ENCODE data around the gene SIGLEC11. TPM values are rescaled to one million over a fixed set of nuclear protein-coding genes. Genes with fewer than 3 reads are reported as not detected.
A peak's percentile ranks its signal among the peaks of the same experiment; 100 is the strongest.

SIGLEC11 gene
- total RNA-seq, 2 experiments from 2014 or later = not detected

- CTCF ChIA-PET = interaction anchor here (0.9 to 5.1 kb wide), 9 partner anchors 8 to 151 kb away, joined by 3 to 55 read pairs (median 4); no protein-coding TSS in a partner anchor
- Mint-ChIP-seq H3K27ac (no peak overlapping the region), H3K36me3 (ENCODE audit: low read depth) (peaks cover 19% of the 10 kb centered on the region), H3K27me3 (no peaks in the 10 kb centered on the region), H3K4me3 (no peak overlapping the region), H3K4me1 (ENCODE audit: low read depth) (peaks cover 14% of the 10 kb centered on the region), H3K9me3 (no peaks in the 10 kb centered on the region)
- ATAC-seq = no peak
- POLR2A ChIA-PET = no interaction called here
- DNase-seq = no peak
- no peak for TF ChIP-seq CTCF (IDR thresholded peaks at IDR 0.05)
- intact Hi-C loops (cut with micrococcal nuclease) = no loop called here
Measured at GRCh38 chr19:49984491-49984890, 23.5 kb upstream of the SIGLEC11 start.

- peak; percentile 78 for ATAC-seq
- Mint-ChIP-seq H3K9me3 (no peaks in the 10 kb centered on the region), H3K36me3 (ENCODE audit: low read depth) (peaks cover 19% of the 10 kb centered on the region), H3K4me3 (no peak overlapping the region), H3K27me3 (no peaks in the 10 kb centered on the region), H3K27ac (no peak overlapping the region), H3K4me1 (ENCODE audit: low read depth) (peaks cover 10% of the 10 kb centered on the region)
- peak; percentile 92 for TF ChIP-seq CTCF (IDR thresholded peaks at IDR 0.05)
- CTCF ChIA-PET = interaction anchor here (0.6 to 5.1 kb wide), 16 partner anchors 8 to 152 kb away, joined by 3 to 55 read pairs (median 3); no protein-coding TSS in a partner anchor
- POLR2A ChIA-PET = interaction anchor here (1.1 kb wide), 1 partner anchor 46 kb away, joined by 3 read pairs; no protein-coding TSS in a partner anchor
- intact Hi-C loops (cut with micrococcal nuclease) = loop anchor here (2.0 kb wide), 2 partner anchors 43 to 51 kb away; no protein-coding TSS in a partner anchor
- peak; percentile 90 for DNase-seq
Measured at GRCh38 chr19:49983645-49984229, 22.8 kb upstream of the SIGLEC11 start.

- intact Hi-C loops (cut with micrococcal nuclease) = loop anchor here (2.0 kb wide), 2 partner anchors 41 to 49 kb away; no protein-coding TSS in a partner anchor
- H3K4me3 Mint-ChIP-seq = no peak overlapping the region
Measured at GRCh38 chr19:49981603-49982593, 20.9 kb upstream of the SIGLEC11 start.

GRCh38 chr19:49978324-49978723 lies 17.4 kb upstream of the SIGLEC11 start:
- intact Hi-C loops (cut with micrococcal nuclease) = no loop called here
- no peak for TF ChIP-seq CTCF (IDR thresholded peaks at IDR 0.05)
- Mint-ChIP-seq H3K36me3 (ENCODE audit: low read depth) (peaks cover 6% of the 10 kb centered on the region), H3K4me3 (no peak overlapping the region), H3K9me3 (no peaks in the 10 kb centered on the region), H3K27me3 (no peaks in the 10 kb centered on the region), H3K27ac (no peak overlapping the region), H3K4me1 (ENCODE audit: low read depth) (no peaks in the 10 kb centered on the region)
- ChIA-PET CTCF (interaction anchor here (0.7 to 2.6 kb wide), 3 partner anchors 9 to 306 kb away, joined by 3 to 10 read pairs (median 3); no protein-coding TSS in a partner anchor), POLR2A (interaction anchor here (0.9 to 1.5 kb wide), 2 partner anchors 10 to 35 kb away, joined by 3 read pairs; no protein-coding TSS in a partner anchor)
- DNase-seq (no peak), ATAC-seq (no peak)

More at GRCh38 chr19:49981603-49982593, 20.9 kb upstream of the SIGLEC11 start:
- ChIA-PET CTCF (interaction anchor here (0.6 to 5.1 kb wide), 3 partner anchors 9 to 44 kb away, joined by 3 to 55 read pairs (median 10); no protein-coding TSS in a partner anchor), POLR2A (interaction anchor here (0.7 kb wide), 1 partner anchor 53 kb away, joined by 3 read pairs; the partner anchor contains the start of gene ATF5)
- H3K36me3 Mint-ChIP-seq (ENCODE audit: low read depth) = peaks cover 11% of the 10 kb centered on the region
- TF ChIP-seq CTCF (IDR thresholded peaks at IDR 0.05) = no peak
- H3K4me1 Mint-ChIP-seq (ENCODE audit: low read depth) = no peaks in the 10 kb centered on the region
- ATAC-seq (no peak), DNase-seq (no peak)
- H3K27me3 Mint-ChIP-seq = no peaks in the 10 kb centered on the region
- H3K27ac Mint-ChIP-seq = no peak overlapping the region
- no peaks in the 10 kb centered on the region for H3K9me3 Mint-ChIP-seq

Data from activated CD8-positive, alpha-beta T cell treated with anti-CD3 and anti-CD28 coated beads for 36 hours (primary cell).